HG02973 (cell line): ENCODE data around the gene MTERF2.

Experiments
- ATAC-seq: cut with Tn5 transposase; IDR thresholded peaks from one replicate; pipeline ENCODE4 v1.9.1; 2021; ENCODE audit warnings: moderate library complexity; ENCODE audit not compliant: unreplicated experiment

The MTERF2 gene

DNA sequence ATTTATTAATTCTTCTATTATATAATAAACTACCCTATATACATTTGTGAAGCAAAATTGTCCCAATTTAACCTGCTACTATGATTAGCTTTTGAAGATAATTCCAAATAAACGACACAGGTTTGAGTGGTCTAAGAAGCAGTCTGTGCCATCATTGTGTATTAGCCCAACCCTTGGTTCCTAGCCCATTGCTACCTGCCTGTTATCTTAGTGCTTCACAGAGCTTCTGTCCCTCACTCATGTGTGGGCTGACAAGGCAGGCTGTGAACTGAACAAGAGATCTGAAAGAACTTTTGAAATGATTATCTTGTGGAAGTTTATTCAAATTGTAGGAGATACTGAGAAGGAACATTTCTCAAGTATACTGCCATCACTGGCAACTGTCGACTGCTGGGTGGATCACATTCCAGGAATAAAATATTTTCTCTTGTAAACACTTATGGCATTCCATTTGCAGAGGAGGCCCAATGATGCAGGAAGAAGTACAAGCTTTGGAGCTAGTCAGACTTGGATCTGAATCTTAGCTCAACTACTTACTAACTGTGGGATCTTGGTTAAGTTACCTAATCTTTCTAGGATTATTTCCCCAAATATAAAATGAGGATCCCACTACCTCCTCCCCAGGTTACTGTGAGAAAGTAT is 7.8 kb upstream of the MTERF2 start:
- ATAC-seq = no peak

DNA sequence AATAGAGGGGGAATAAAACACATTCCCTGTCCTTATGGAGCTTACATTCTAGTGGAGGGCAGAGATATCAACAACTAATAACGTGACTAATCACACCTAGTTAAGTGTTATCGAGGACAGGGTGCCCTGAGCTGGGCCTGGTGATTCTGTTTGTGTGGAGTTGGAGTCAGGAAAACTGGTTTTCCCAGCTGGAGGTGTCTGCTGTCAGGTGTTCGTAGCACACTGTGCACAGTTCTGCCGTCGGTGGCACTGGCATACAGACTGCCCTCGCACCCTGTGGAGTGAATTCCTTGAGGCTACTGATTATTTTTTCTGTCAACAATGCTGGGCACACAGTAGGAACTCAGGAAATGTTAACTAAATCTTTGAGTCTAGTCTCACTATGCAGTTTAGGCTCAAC is 900 bp upstream of the MTERF2 start:
- ATAC-seq = no peak

DNA sequence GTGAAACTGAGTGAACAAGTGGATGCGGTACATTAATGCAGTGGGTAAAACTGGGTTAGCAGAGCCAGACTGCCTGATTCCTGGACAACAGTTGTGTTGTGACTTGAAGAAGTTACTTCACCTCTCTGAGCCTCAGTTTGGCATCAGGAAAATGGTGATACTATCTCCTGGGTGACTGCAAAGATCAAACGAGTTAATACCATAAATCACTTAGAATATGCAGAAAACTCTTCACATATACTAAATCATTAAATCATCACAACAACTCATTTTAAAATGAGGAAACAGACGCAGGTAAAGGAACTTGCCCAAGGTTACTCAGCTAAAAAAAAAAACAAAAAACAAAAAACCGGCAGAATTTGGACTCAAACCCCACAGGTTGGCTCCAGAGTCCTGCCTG is 811 bp downstream of the MTERF2 start:
- no peak for ATAC-seq

DNA sequence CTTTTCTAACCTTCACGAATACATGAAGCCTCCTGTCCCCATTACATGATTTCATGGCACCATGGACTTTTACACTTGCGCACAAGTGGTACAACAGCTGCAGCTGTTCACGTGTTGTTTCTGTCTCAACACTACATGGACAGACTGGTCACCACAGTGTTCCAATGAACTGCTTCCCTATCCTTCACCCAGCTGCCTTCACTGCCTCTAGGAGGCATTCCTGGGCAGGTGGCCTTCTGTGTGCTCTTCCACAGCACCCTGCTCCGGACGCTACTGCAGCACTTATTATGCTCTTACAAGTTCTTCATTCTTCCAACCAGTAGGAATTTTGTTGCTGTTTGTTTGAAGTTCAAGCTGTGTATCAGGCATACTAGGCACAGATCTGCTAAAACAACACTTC is 1.5 kb downstream of the MTERF2 start:
- no peak for ATAC-seq

DNA sequence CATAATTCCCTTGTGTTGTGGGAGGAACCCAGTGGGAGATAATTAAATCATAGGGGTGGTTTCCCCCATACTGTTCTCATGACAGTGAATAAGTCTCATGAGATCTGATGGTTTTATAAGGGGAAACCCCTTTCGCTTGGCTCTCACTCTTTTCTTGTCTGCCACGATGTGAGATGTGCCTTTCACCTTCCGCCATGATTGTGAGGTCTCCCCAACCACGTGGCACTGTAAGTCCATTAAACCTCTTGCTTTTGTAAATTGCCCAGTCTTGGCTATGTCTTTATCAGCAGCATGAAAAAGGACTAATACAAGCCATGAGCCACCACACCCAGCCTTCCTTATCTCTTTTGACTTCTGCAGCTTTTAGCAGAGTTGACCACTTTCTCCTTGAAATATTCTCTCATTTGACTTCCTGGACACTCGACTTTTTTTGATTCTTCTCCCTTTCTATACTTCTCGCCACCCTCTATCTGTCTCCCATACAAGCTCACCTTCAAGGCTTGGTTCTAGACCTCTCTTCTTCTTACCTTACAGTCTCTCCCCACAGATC is 2.3 kb downstream of the MTERF2 start:
- ATAC-seq = no peak

DNA sequence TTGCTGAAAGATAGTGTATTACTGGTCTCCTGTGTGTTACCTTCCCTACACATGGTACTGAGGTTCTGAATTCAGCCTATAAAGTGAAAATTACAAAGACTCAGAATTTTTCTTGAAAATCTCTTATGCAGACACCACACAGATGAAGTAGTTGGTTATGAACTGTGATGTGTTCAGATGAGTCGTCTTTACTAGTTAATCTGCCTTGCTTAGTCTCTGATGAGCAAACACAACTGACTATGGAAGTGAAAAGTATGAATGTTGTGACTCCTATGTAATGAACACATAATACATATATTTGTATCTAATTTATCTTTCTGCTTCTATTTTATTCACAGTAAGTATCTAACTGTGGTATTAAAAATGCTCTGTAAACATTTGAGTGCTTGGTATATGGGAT is 4.7 kb downstream of the MTERF2 start:
- no peak for ATAC-seq

DNA sequence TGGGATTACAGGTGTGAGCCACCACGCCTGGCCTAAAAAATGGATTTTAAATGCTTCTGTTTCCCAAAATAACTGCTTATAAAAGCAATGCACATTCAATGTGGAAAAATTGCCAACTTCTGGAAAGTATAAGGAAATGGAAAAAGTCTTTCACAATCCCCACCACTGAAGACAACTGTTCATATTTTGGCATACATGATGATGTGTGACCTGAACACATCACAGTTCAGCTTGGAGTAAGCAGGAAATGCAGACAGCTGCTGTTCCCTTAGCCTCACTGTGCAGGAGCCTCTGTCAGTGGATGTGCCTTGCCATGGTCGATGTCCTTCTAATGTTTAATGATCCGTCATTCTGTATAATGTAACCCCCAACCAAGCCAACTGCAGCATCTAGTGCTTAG is 5.2 kb downstream of the MTERF2 start:
- ATAC-seq = no peak

DNA sequence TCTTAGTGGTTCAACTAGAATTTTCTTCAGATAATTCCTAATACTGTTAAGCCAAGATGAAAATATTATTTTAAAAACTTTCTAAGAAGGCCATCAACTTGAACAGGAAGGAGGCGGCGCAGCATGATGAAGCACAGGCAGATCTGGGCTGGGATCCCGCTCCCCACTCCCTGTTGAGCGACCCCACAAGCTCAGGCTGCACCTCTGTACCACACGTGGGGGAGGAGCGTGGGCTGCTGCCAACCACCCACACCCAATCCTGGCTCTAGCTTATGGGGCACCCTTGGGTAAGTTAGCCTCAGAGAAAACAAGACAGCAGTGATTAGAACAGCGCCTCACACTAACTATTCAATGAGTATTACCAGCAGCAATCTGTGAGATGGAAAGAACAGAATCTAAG is 6.0 kb downstream of the MTERF2 start:
- ATAC-seq = no peak

DNA sequence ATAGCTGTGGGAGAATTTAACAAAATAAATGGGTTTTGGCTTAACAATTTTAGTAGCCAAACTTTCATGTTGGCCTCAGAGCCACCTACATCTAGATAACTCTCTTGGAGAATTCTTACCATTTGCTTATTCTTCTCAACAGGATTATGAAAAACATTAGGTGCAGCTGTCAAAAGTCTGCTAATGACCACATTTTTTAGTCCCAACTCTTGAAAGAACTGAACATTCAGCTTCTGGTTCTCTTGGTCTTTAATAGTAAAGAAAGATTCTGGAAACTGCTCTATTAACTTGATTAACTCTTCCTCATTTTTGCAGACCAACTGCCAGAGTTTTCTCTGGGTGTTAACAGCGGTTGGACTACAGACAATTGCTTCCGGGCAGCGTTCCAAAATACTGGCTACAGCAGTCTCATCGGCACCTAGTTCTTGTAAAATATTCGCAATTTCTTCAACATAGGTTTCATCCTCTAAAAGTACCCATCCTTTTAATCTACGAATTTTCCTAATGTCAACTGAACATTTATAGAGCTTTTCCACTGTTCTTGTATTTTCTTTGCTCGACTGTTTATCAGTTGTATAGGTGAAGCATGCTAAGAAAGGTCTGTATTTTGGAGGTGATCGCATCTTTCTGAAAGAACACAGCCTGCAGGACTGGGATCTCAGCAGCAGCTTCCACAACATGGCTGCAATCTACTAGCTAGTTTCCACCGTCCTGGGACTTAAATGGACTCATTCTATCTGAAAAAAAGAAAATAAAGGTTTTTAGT is 8.7 kb downstream of the MTERF2 start:
- no peak for ATAC-seq

DNA sequence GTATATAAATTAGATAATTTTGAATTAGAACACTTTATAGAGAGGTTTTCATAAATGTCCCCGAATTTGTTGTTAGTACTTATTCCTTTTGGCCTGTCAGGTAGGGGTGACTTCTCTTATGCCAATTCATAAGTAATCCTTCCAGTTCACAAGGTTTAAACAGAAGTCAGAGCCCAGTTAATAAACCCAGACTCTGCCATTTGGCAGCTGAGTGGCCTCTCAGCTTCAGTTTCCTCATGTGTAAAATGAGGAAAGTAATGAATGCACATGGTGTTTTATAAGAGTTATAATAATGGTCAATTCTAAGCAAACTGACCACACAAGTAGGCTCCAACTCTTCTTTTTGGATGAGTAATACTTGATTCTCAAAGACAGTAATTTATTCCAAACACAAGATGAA is 10.3 kb downstream of the MTERF2 start:
- ATAC-seq = no peak

DNA sequence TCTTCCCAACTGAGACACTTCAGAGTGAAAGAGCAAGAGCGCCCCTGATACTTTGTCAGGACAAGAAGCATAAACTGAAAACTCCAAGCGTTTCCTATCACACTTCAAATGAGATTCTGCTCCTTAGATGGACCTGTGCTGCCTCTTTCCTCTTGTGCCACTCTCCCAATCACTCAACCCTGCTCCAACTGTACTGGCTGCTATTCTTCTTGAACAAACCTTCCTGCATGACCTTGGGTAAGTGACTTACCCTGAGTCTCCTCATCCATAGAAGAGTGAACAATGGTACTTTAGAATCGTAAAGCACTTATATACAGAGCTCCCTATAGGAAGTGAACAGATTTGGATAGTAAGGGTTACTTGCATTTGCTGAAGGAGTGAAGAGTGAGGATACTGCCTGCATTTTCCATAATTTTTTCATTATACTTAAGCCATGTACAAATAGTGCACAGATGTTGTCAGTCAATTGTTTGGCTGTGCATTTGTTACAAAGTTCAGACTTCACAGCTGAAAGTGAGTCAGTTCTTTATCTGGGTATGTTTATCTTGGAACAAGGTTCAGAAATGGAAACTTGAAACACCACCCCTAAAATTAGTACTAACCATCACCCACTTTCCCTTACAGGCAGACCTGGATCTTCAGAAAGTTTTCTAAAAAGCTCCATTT is 10.8 kb downstream of the MTERF2 start:
- ATAC-seq = no peak

DNA sequence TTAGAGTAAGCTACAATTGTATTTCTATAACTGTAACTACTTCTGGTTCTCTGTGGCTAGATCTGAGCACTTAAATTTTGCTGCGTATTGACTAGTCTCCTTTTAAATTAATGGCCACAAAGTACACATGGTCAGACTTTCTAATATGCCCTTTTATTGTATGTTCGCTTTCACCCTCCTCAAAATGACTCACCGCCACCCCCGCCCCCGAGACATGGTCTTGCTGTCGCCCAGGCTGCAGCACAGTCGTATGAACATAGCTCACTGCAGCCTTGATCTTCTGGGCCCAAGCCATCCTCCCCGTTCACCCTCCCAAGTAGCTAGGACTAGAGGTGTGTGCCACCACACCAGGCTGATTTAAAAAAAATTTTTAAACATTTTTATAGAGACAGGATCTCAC is 11.8 kb downstream of the MTERF2 start:
- ATAC-seq = no peak

DNA sequence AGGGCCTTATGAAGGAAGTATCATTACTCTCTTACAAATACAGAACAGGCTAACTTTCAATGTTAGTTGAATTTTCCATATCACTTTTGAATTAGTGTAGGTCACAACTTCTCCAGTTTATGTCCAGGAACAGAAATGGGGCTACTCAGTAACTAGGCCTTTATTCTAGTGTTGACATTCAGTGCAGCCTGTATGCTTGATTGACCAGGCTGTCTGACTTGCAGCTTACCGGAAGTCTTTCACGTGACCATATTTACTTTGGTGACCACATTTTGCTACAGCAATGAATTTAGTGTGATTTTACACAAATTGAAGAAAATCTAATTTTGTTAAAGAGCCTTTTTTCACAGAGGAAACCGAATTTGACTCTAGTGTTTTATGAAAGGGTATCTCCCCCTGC is 12.4 kb downstream of the MTERF2 start:
- peak; percentile 82 for ATAC-seq

DNA sequence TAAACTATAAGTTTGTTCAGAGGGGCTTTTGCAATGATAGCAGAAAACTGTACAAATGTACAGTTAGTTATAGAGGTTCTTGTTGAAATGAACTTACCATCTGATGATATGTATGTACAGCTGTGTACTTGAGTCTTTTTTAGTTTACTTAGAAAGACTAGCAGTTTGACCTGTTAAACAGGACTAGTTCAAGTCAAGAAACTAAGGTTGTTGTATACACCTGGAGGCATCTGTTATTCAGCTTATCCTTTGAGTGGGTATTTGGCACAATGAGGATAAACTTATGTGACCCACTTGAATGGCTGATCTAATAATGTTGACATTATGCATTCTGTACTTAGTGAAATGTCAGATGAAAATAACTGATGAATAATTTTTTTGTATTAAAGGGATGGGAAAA is 13.4 kb downstream of the MTERF2 start:
- no peak for ATAC-seq

DNA sequence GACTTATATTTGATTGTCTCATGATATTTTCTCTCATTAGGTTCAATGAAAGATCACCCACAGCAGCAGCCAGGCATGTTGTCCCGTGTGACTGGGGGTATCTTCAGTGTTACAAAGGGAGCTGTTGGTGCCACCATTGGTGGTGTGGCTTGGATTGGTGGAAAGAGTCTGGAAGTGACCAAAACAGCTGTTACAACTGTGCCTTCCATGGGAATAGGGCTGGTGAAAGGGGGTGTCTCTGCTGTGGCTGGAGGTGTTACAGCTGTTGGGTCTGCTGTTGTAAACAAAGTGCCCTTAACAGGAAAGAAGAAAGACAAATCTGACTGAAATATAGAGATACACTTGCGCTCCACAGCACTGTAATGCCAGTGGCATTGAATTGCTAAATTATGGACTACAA is 15.9 kb downstream of the MTERF2 start:
- no peak for ATAC-seq

DNA sequence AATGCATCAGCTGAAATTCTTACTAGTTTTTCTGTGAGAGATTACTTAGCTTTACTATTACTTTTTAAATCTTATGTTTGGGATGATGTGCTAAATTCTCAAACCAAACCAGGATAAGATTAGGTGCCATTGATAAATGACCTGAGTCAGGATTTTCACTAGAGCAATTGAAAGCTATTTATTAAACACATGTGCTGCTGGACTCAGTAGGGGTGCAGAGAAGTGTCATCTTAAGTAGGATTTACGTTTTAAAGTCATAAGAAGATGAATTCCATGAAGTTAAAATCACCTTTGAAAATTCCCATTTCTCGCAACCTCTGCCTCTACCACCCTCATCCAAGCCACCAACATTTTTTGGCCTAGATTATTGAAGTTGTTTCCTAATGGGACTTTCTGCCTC is 22.4 kb downstream of the MTERF2 start:
- no peak for ATAC-seq

DNA sequence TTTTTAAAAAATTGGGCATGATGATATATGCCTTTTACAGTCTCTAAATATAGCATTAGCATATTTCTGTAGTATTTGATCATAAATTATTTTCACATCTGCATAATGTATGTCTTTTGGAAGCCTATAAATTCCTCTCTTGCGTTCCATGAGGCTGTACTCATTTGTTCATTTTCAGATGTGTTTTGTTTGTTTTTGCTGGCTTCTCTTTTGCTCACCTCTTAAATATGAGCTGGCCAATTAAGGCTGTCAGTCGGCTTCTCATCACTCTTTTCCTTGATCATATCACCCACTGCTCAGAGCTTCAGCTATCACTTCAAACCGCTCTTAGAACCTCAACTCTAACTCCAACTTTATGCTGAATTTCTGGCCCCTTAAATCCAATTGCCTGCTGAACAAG is 24.7 kb downstream of the MTERF2 start:
- no peak for ATAC-seq

DNA sequence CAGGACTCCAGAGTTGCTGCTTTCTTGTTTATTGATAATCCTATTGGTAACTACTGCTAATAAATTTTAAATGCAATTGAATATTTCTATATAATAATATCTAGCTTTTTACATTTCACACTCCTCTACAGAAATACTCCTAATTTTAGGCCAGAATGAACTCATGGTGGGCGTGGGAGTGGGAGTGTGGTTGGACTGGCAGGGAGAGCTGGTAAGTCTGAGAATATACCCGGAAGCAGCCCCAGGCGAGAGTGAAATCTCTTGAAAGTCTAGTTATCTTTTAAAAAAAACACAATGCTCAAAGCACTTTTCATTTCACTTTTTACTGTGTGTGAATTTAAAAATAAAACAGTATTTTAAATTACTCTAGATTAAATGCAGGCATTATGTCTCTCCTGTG is 26.5 kb downstream of the MTERF2 start:
- no peak for ATAC-seq

DNA sequence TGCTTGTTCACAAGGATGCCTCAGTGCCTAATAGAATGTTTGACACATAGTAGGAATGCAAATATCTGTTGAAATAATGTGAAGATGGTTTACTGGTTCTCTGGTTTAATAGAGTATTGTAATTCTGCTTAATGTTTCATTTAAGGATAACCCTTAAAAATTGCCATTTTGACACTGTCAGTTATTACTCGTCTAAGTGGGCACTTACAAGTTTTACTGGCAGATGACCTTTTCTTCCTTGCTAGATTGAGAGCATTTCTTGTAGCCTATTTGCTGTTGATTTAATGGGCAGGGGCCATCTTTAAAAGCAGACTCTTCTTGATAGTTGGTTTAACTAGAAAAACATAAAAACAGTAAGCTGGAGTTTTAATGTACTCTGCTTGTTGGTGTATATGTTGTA is 29.4 kb downstream of the MTERF2 start:
- ATAC-seq = no peak

DNA sequence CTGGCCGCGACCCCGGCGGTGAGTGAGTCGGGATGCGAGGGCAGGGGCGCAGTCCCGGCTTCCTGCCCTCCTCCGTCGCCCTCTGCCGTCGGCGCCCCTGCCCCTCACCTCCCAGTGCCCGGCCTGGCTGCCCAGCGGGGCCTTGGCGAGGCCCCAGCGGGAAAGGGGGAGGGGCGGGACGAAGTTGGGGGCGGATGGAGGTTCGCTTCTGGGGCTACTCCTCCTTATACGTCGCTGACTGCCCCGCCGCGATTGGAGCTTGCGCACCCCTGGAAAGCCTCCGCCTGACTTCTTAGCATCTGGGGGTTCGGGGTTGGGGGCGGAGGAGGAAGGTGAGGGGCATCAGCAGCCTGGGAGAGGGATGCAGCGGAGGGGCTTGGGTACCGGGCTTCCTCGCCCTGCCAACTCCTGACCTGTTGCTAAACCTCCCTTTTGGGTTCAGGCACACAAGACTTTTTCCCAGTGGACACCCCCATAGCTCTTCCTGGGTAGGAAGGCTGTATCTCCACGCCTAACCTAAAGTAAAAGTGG is 30.8 kb downstream of the MTERF2 start:
- peak; percentile 28 for ATAC-seq

DNA sequence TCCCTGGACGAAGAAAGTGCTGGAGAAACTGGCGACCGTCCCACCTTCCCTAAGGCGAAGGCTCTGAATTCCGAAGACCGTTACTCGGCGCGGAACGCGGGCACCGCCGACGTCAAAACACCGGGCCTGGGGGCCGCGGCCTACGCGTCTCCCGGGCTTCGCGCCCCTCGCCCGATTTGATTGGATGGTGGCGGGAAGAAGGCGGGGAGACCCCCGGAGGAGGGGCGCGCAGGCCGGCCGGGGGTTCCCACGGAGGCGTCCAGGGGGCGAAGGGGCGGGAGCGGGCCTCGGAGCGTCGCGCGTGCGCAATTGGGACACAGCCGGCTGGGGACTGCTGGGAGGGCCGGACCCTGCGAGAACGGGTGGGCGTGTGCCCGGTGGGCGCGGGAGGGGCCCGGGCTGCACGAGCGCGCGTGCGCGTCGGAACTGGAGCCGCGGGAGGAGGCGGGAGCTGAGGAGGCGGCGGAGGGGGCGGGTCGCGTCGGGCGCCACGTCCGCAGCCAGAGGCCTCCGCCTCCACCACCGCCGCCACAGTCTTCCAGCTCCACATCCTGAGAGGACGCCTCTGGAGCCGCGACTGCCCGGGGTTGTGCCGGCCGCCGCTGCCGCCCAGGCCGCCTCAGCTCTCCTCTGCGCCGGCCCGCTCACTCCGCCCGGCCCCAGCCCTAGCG is 31.4 kb downstream of the MTERF2 start, which contains the start of gene TMEM263:
Gene TMEM263 (plus strand): TSS at position 531 of the 671 bp plus-strand sequence. CDS start 11,210 bp downstream, outside the sequence.
- ATAC-seq = peak; percentile 71
